Thoracic aorta (tissue), 2 donors: Measurements from ENCODE around the gene CA14. TPM values are rescaled to one million over a fixed set of nuclear protein-coding genes. Genes with fewer than 3 reads are reported as not detected.
A peak's percentile ranks its signal among the peaks of the same experiment; 100 is the strongest.

Experiments
- ATAC-seq: fragments of 150-250 bp; one replicate; pipeline ENCODE4 v1.8.0; 2017; ENCODE audit warnings: low read depth; ENCODE audit not compliant: insufficient number of reproducible peaks, low FRiP score
- DNase-seq: peaks from one replicate; pipeline ENCODE4 v3.0.0-alpha.2; 2020; ENCODE audit warnings: low spot score
- H3K27ac ChIP-seq, 2 donors: fragments of 200-600 bp; sonication (generic); 1 replicate in 1 of 2; 2 replicates in 1 of 2; pipeline ENCODE4 v1.5.1; 2016; ENCODE audit warnings: mild to moderate bottlenecking in 2 of 2, moderate library complexity in 2 of 2
- H3K27me3 ChIP-seq: fragments of 200-600 bp; sonication (generic); replicated peaks from 2 replicates; pipeline ENCODE4 v1.6.0; 2016; ENCODE audit warnings: mild to moderate bottlenecking; ENCODE audit not compliant: insufficient read depth
- H3K36me3 ChIP-seq: fragments of 200-600 bp; sonication (generic); one replicate; pipeline ENCODE4 v1.5.1; 2016
- H3K4me1 ChIP-seq, 2 donors: fragments of 200-600 bp; sonication (generic); 1 replicate in 1 of 2; 2 replicates in 1 of 2; pipeline versions ENCODE4 v1.5.1 to v1.6.0; 2016; ENCODE audit warnings: low read depth in 2 of 2, mild to moderate bottlenecking in 1 of 2; ENCODE audit not compliant: control insufficient read depth in 1 of 2
- H3K4me3 ChIP-seq: fragments of 200-600 bp; sonication (generic); 2 replicates; pipeline ENCODE4 v1.5.1; 2016; ENCODE audit warnings: mild to moderate bottlenecking
- H3K9me3 ChIP-seq: fragments of 200-600 bp; sonication (generic); 2 replicates; pipeline ENCODE4 v1.5.1; 2016
- total RNA-seq, 2 donors: library from RNA; depleted of rRNA; stranded (reverse); fragments of >200 nt; gene quantifications; one replicate each; pipeline versions ENCODE4 v1.1.0 to v1.2.3, GENCODE V29; 2016
- TF ChIP-seq, protein P1 (sequence below): fragments of 200-600 bp; sonication (generic); IDR thresholded peaks from one replicate; pipeline ENCODE4 v1.5.1; 2019; ENCODE audit warnings: antibody characterized with exemption

Gene CA14
- total RNA-seq, 2 donors from 2014 or later, result not detected

GRCh38 chr1:150273311-150273710, 15.7 kb downstream of the CA14 start:
- DNase-seq (no peak), ATAC-seq (peak; percentile 31)
- Histone ChIP-seq H3K4me3 (peak overlapping the region; percentile 65), H3K27me3 (no peaks in the 10 kb centered on the region), H3K27ac (peak overlapping the region; percentile 70 to 76), H3K9me3 (no peaks in the 10 kb centered on the region), H3K4me1 (peaks cover 17 to 30% of the 10 kb centered on the region in 2 donors), H3K36me3 (no peaks in the 10 kb centered on the region)
- TF ChIP-seq, protein P1, sequence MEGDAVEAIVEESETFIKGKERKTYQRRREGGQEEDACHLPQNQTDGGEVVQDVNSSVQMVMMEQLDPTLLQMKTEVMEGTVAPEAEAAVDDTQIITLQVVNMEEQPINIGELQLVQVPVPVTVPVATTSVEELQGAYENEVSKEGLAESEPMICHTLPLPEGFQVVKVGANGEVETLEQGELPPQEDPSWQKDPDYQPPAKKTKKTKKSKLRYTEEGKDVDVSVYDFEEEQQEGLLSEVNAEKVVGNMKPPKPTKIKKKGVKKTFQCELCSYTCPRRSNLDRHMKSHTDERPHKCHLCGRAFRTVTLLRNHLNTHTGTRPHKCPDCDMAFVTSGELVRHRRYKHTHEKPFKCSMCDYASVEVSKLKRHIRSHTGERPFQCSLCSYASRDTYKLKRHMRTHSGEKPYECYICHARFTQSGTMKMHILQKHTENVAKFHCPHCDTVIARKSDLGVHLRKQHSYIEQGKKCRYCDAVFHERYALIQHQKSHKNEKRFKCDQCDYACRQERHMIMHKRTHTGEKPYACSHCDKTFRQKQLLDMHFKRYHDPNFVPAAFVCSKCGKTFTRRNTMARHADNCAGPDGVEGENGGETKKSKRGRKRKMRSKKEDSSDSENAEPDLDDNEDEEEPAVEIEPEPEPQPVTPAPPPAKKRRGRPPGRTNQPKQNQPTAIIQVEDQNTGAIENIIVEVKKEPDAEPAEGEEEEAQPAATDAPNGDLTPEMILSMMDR, result no peak

DNA sequence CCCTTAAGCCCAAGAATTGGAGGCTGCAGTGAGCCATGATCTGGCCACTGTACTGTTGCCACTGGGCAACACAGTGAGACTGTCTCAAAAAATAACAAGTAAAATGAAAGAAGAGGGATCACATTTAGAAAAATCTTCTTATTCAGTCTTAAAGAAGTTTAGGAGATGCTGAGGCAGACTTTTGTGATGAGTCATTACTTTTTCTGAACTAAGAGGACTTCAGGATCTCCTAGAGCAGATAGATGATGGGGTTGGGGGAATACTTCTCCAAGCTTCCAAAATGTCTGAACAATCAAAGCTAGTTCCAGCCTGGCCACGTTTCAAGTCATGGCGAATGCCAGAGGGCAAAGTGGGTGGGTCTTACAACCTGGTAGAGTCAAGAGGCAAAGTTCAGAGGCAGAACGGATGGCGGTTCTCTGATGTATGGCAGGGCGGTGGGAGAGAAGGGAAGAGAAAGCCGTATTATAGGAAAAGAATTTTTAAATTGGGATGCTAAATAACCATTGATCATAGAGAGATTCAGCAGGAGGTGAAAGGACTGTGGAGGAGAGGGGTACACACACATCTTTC, 22.6 kb downstream of the CA14 start:
- ATAC-seq (no peak), DNase-seq (no peak)
- TF ChIP-seq, protein P1, result no peak
- no peak overlapping the region for H3K4me3 ChIP-seq
- no peaks in the 10 kb centered on the region for H3K9me3 ChIP-seq
- no peaks in the 10 kb centered on the region for H3K36me3 ChIP-seq
- H3K27me3 ChIP-seq, result no peaks in the 10 kb centered on the region
- H3K4me1 ChIP-seq, result peaks cover 10 to 22% of the 10 kb centered on the region in 2 donors
- peak overlapping the region; percentile 96 to 97 for H3K27ac ChIP-seq

DNA sequence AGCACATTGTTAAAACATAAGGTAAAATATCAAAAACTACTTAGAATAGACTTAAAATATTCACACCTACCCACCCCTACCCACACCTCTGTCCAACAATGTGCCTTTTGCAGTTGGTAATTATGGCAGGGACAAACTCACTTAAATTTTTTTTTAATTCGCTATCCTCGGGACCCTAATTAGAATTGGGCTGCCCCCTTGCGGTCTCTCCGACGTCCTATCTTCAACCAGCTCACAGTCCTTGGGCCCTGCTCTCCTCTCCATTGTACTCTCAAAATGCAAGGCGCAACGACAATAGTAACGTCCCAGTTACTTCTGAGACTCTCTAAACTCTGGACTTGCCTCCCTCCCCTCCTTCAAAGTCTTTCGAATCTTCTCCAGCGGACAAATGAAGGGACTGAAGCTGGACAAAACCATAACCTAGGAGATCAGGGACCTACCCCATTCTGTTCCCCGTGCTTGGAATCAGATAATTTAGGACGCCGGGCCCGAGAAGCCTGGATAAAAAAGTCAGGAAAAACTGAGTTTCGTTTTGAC, 23.7 kb downstream of the CA14 start:
- peak; percentile 42 for DNase-seq
- peak overlapping the region; percentile 96 to 97 for H3K27ac ChIP-seq
- peaks cover 10 to 22% of the 10 kb centered on the region in 2 donors for H3K4me1 ChIP-seq
- peak; percentile 29 for ATAC-seq
- no peaks in the 10 kb centered on the region for H3K27me3 ChIP-seq
- peaks cover under 1% of the 10 kb centered on the region for H3K36me3 ChIP-seq
- H3K9me3 ChIP-seq, result no peaks in the 10 kb centered on the region
- peak overlapping the region; percentile 77 for H3K4me3 ChIP-seq
- TF ChIP-seq, protein P1, result peak; percentile 68

DNA sequence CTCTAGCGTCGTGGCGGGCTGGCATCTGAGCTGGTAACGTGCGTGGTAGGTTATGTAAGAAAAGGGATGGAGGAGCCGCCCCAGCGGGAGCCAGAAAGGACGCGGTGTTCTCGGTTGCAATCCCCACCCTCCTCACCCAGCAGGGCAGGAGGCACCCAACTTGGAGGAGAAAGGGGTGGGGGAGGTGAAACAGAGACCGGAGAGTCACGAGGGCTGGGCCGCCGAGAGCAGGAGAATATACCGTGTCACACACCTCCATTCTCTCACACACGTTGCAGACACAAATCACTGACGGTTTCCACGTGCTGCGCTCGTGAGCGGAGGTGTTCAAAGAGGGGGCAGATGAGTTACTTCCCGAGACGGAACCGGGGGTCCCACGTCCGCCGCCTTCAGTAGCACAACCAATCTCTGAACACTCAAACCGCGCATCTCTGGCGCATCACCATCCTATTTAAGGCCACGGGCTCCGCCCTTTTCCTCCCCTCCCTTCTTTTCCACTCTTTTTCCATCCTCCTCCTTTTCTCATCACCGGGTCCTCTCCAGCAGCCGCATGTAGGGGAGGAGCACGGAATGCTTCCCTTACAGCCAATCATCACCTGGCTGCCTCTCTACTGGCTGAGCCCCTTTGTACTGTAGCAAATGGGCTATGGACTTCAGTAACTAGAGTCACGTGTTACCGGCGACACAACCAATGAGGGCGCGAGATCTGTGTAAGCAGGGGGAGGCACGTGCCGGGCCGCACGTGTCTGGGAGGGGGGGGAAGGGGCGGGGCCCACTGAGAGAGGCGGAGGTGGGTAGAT, 24.4 kb downstream of the CA14 start, which contains the start of gene CIART:
Gene CIART (plus strand): TSS at position 797 of the 800 bp plus-strand sequence. CDS start 714 bp downstream, outside the sequence.
- ATAC-seq (peak; percentile 99), DNase-seq (peak; percentile 97)
- Histone ChIP-seq H3K9me3 (no peaks in the 10 kb centered on the region), H3K27me3 (no peaks in the 10 kb centered on the region), H3K4me3 (peak within 1 kb of the TSS; percentile 77), H3K36me3 (peaks cover 5% of the 10 kb centered on the region), H3K27ac (peak within 1 kb of the TSS; percentile 96 to 97), H3K4me1 (peaks cover 10 to 22% of the 10 kb centered on the region in 2 donors)
- TF ChIP-seq, protein P1, result no peak

GRCh38 chr1:150282558-150282958, 25.0 kb downstream of the CA14 start:
- no peaks in the 10 kb centered on the region for H3K9me3 ChIP-seq
- H3K4me1 ChIP-seq, result peaks cover 10 to 22% of the 10 kb centered on the region in 2 donors
- ATAC-seq (peak; percentile 8), DNase-seq (no peak)
- TF ChIP-seq, protein P1, result no peak
- H3K27me3 ChIP-seq, result no peaks in the 10 kb centered on the region
- H3K27ac ChIP-seq, result peak overlapping the region; percentile 96 to 97
- H3K36me3 ChIP-seq, result peaks cover 5% of the 10 kb centered on the region
- peak overlapping the region; percentile 77 for H3K4me3 ChIP-seq
